Gastroesophageal sphincter (tissue), 4 donors: Measurements from ENCODE around the gene APOC4. TPM values are rescaled to one million over a fixed set of nuclear protein-coding genes. Genes with fewer than 3 reads are reported as not detected.
"Not testable (repeated sequence)": the region's sequence is repeated elsewhere in the genome, so short reads cannot be mapped to it uniquely, and the experiment has no call there.

Experiments
- ATAC-seq: fragments of 150-250 bp; one replicate; pipeline ENCODE4 v1.9.1; 2016; ENCODE audit warnings: mild to moderate bottlenecking, moderate library complexity
- H3K27ac ChIP-seq, 4 donors: fragments of 200-600 bp; sonication (generic) in 3 of 4; 1 replicate in 3 of 4; 2 replicates in 1 of 4; pipeline ENCODE4 v1.5.1; 2016 to 2019
- H3K27me3 ChIP-seq: fragments of 200-600 bp; sonication (generic); one replicate; pipeline ENCODE4 v1.5.1; 2019
- H3K36me3 ChIP-seq, 2 donors: fragments of 200-600 bp; sonication (generic); one replicate each; pipeline ENCODE4 v1.5.1; 2019; ENCODE audit warnings: control low read depth in 1 of 2
- H3K4me1 ChIP-seq, 3 donors: fragments of 200-600 bp; sonication (generic); 1 replicate in 2 of 3; 2 replicates in 1 of 3; pipeline ENCODE4 v1.5.1; 2016 to 2019; ENCODE audit warnings: control low read depth in 2 of 3
- H3K4me3 ChIP-seq, 2 donors: fragments of 200-600 bp; sonication (generic); one replicate each; pipeline ENCODE4 v1.5.1; 2019; ENCODE audit warnings: mild to moderate bottlenecking in 1 of 2, moderate library complexity in 1 of 2
- H3K9me3 ChIP-seq, 3 donors: fragments of 200-600 bp; sonication (generic); one replicate each; pipeline ENCODE4 v1.5.1; 2017 to 2019; ENCODE audit warnings: control low read depth in 2 of 3
- EP300 ChIP-seq: sonication (generic); formaldehyde crosslinking; IDR thresholded peaks from one replicate; pipeline ENCODE4 v1.6.1; 2017; ENCODE audit warnings: antibody characterized with exemption, mild to moderate bottlenecking
- POLR2A ChIP-seq, 2 donors: fragments of 450-650 bp; IDR thresholded peaks; one replicate each; pipeline ENCODE4 v1.6.1; 2017; ENCODE audit warnings: antibody characterized with exemption in 2 of 2, mild to moderate bottlenecking in 2 of 2, moderate library complexity in 1 of 2
- POLR2AphosphoS5 ChIP-seq: sonication (generic); formaldehyde crosslinking; IDR thresholded peaks from one replicate; pipeline ENCODE4 v1.6.1; 2017; ENCODE audit warnings: antibody characterized with exemption
- WGBS, 2 donors: methylation state at CpG; one replicate each; pipeline ENCODE4 v1.1.5; 2018; ENCODE audit warnings: low coverage in 1 of 2; 5-methylcytosine and 5-hydroxymethylcytosine counted together
- total RNA-seq, 4 donors: library from RNA; depleted of rRNA; stranded (reverse); fragments of >200 nt; gene quantifications; one replicate each; pipeline ENCODE4 v1.1.0, GENCODE V29; 2016
- TF ChIP-seq, protein P1 (sequence below), 4 experiments: fragments of 200-600 bp in 2 of 4; fragments of 450-650 bp in 2 of 4; sonication (generic) in 1 of 4; IDR thresholded peaks; one replicate each; pipeline ENCODE4 v1.5.1; 2017 to 2019; ENCODE audit warnings: antibody characterized with exemption in 4 of 4, mild to moderate bottlenecking in 2 of 4, moderate library complexity in 2 of 4

The APOC4 gene
- total RNA-seq, 4 donors from 2014 or later, result not detected

DNA sequence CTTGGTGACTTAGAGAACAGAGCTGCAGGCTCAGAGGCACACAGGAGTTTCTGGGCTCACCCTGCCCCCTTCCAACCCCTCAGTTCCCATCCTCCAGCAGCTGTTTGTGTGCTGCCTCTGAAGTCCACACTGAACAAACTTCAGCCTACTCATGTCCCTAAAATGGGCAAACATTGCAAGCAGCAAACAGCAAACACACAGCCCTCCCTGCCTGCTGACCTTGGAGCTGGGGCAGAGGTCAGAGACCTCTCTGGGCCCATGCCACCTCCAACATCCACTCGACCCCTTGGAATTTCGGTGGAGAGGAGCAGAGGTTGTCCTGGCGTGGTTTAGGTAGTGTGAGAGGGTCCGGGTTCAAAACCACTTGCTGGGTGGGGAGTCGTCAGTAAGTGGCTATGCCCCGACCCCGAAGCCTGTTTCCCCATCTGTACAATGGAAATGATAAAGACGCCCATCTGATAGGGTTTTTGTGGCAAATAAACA lies 17.8 kb upstream of the APOC4 start:
- TF ChIP-seq POLR2AphosphoS5 (no peak), POLR2A (IDR thresholded peaks at IDR 0.05) (no peak), EP300 (no peak)
- TF ChIP-seq, protein P1, sequence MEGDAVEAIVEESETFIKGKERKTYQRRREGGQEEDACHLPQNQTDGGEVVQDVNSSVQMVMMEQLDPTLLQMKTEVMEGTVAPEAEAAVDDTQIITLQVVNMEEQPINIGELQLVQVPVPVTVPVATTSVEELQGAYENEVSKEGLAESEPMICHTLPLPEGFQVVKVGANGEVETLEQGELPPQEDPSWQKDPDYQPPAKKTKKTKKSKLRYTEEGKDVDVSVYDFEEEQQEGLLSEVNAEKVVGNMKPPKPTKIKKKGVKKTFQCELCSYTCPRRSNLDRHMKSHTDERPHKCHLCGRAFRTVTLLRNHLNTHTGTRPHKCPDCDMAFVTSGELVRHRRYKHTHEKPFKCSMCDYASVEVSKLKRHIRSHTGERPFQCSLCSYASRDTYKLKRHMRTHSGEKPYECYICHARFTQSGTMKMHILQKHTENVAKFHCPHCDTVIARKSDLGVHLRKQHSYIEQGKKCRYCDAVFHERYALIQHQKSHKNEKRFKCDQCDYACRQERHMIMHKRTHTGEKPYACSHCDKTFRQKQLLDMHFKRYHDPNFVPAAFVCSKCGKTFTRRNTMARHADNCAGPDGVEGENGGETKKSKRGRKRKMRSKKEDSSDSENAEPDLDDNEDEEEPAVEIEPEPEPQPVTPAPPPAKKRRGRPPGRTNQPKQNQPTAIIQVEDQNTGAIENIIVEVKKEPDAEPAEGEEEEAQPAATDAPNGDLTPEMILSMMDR (IDR thresholded peaks at IDR 0.05), result no peak
- ATAC-seq, result no peak
- Histone ChIP-seq H3K27ac (peak overlapping the region in 3 of 4 donors; percentile 1 to 39 (median 35)), H3K9me3 (no peaks in the 10 kb centered on the region), H3K36me3 (no peaks in the 10 kb centered on the region), H3K4me1 (peaks cover 0 to 32% (median 3%) of the 10 kb centered on the region in 3 donors), H3K27me3 (peaks cover 10% of the 10 kb centered on the region), H3K4me3 (no peak overlapping the region)
- WGBS, 2 donors, result 67 to 94% methylated on average over 1 to 5 of the region's 8 CpGs

DNA sequence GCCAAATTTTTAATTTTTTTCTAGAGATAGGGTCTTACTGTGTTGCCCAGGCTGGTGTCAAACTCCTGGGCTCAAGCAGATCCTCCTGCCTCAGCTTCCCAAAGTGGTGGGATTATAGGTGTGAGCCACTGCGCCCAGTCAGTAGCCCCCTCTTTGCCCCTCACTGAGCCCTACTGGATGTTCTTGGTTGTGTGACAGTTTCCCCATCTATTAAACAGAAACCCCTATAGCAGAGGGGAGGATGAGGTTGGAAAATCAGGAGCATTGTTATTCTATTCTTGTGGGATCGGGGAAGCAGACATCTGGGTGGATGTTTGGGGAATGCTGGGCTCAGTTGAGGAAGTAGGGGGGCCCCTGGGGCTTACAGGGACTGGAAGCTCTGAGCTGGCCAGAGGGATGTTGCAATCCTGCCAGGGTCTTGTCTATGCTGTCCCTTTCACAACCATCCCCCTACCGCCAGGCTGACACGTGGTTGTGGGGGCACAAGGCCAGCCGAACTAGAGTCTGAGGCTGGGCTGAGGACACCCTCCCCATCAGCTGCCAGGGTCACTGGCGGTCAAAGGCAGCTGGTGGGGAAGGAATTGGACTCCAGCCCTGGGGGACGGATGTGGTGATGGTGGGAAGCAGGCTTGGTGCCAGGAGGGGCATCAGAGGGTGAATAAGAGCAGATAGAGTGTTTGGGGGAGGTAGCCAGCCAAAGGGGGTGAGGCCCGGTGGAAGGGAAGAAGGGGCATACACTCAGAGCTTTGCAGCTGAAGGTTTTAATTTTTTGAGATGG lies 16.7 kb upstream of the APOC4 start:
- H3K9me3 ChIP-seq, result no peaks in the 10 kb centered on the region
- H3K36me3 ChIP-seq, result no peaks in the 10 kb centered on the region
- TF ChIP-seq POLR2A (IDR thresholded peaks at IDR 0.05), result no peak
- TF ChIP-seq POLR2AphosphoS5, result peak; percentile 9
- H3K4me3 ChIP-seq, result no peak overlapping the region
- WGBS, 2 donors, result 52 to 63% methylated on average over 2 of the region's 8 CpGs
- peaks cover 0 to 32% (median 3%) of the 10 kb centered on the region in 3 donors for H3K4me1 ChIP-seq
- ATAC-seq, result peak; percentile 83
- peak overlapping the region in 3 of 4 donors; percentile 1 to 39 (median 37) for H3K27ac ChIP-seq
- peaks cover 10% of the 10 kb centered on the region for H3K27me3 ChIP-seq

DNA sequence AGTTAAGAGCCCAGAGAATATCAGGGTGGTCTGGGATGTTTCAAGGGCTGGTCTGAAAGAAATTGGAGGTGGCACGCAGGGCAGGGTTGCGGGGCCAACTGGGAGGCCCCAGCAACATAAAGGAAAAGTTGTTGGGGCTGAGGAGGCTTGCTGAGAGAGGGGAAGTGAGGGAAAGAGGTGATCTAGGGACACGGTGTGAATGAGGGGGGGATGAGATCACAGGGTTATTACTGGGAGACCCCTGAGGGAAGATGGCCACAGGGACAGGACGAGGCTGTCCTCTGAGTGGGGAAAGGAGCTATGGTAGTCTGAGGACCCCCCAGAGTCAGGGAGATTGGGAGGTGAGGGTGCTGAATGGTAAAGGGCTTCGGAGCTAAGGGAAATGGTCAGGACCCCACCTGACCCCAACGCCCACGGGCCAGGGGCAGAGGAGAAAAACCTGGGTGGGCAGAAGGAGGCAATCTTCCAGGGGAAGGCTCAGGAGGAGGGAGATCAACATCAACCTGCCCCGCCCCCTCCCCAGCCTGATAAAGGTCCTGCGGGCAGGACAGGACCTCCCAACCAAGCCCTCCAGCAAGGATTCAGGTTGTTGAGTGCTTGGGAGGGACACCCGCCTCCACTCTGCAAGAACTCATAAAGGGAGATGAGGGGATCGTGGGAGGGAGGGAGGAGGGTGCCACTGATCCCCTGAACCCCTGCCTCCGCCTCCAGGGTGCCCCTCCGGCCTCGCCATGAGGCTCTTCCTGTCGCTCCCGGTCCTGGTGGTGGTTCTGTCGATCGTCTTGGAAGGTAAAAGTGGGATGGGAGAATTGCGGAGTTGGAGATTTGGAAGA lies 15.6 kb upstream of the APOC4 start:
- WGBS, 2 donors, result 50 to 73% methylated on average over 8 to 10 of the region's 19 CpGs
- H3K9me3 ChIP-seq, H3K27me3 ChIP-seq, H3K36me3 ChIP-seq, H3K27ac ChIP-seq: not testable (repeated sequence)
- peak; percentile 16 for ATAC-seq
- Histone ChIP-seq H3K4me3 (peak overlapping the region in 1 of 2 donors; percentile 34), H3K4me1 (peaks cover 0 to 32% (median 3%) of the 10 kb centered on the region in 3 donors)

DNA sequence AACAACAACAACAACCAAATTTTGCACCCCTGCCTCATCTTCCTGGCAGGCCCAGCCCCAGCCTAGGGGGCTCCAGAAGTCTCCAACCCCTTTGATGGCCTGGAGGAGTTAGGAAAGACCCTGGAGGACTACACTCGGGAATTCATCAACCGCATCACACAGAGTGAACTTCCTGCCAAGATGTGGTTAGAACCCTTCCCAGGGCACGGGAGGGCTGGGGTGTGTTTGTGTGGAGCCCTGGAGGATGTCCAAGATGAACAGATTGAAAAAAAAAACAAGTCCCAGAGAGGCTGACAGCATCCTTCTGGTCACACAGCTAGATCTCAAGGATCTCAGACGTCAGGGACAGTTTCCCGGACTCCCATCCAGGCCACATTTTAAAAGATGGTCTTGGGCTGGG lies 14.3 kb upstream of the APOC4 start:
- no peak for TF ChIP-seq POLR2AphosphoS5
- no peak for TF ChIP-seq EP300
- TF ChIP-seq, protein P1 (IDR thresholded peaks at IDR 0.05), result no peak
- TF ChIP-seq POLR2A (IDR thresholded peaks at IDR 0.05), result no peak
- no peaks in the 10 kb centered on the region for H3K36me3 ChIP-seq
- peaks cover 10% of the 10 kb centered on the region for H3K27me3 ChIP-seq
- ATAC-seq, result no peak
- peaks cover 0 to 32% (median 3%) of the 10 kb centered on the region in 3 donors for H3K4me1 ChIP-seq
- no peaks in the 10 kb centered on the region for H3K9me3 ChIP-seq
- WGBS, 2 donors, result 13 to 71% methylated on average over 1 to 3 of the region's 5 CpGs
- H3K27ac ChIP-seq, result no peak overlapping the region
- no peak overlapping the region for H3K4me3 ChIP-seq

DNA sequence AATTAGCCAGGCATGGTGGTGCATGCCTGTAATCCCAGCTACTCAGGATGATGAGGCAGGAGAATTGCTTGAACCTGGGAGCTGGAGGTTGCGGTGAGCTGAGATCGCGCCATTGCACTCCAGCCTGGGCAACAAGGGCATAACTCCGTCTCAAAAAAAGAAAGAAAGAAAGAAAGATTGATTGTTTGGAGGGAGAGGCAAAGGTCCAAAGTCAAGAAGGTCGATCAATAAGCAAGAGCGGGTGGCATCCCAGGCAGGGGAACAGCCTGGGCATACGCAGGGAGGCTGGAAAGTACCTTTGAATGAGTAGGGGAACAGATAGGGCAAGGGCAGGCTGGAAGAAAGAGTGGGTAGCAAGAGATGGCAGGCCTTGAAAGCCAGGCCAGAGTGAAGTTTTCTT lies 11.9 kb upstream of the APOC4 start:
- no peak for ATAC-seq
- TF ChIP-seq POLR2AphosphoS5 (no peak), POLR2A (IDR thresholded peaks at IDR 0.05) (no peak), EP300 (no peak)
- TF ChIP-seq, protein P1 (IDR thresholded peaks at IDR 0.05), result no peak
- H3K36me3 ChIP-seq, result no peaks in the 10 kb centered on the region
- H3K27me3 ChIP-seq, result peaks cover 5% of the 10 kb centered on the region
- H3K9me3 ChIP-seq, result no peaks in the 10 kb centered on the region
- H3K4me3 ChIP-seq, result no peak overlapping the region
- no peak overlapping the region for H3K27ac ChIP-seq
- peaks cover 0 to 26% (median 3%) of the 10 kb centered on the region in 3 donors for H3K4me1 ChIP-seq
- WGBS, 2 donors, result 78 to 85% methylated on average over 7 of the region's 7 CpGs
